NOMO-1 (cell line): Measurements from ENCODE around the gene EIF2S2.

ENCODE experiments used
- DNase-seq, 2 experiments: peaks; one replicate each; lab custom pipeline; 2025; ENCODE audit not compliant: unreplicated experiment in 2 of 2; lab: John Stamatoyannopoulos, UW

The EIF2S2 gene

GRCh38 chr20:34090645-34091044, 21.4 kb downstream of the EIF2S2 start:
- DNase-seq: no peak

GRCh38 chr20:34089655-34090345, 22.2 kb downstream of the EIF2S2 start:
- DNase-seq: no peak

DNA sequence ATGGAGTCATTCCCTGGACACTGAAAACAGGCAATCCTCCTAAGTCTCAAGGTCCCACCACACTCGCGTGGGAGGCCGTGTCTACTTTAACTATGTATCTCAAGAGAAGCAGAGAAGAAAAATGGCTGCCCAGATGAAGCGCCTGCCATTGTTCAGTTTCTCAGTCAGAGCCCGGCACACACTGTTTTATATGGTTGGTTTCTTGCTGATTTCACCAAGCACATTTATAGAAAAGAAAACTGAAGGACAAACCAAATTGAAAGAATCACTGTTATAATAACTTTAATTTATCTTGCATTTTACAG, 22.9 kb downstream of the EIF2S2 start:
- DNase-seq: no peak

- no peak for DNase-seq
Measured at GRCh38 chr20:34088305-34089174, 23.5 kb downstream of the EIF2S2 start.

DNA sequence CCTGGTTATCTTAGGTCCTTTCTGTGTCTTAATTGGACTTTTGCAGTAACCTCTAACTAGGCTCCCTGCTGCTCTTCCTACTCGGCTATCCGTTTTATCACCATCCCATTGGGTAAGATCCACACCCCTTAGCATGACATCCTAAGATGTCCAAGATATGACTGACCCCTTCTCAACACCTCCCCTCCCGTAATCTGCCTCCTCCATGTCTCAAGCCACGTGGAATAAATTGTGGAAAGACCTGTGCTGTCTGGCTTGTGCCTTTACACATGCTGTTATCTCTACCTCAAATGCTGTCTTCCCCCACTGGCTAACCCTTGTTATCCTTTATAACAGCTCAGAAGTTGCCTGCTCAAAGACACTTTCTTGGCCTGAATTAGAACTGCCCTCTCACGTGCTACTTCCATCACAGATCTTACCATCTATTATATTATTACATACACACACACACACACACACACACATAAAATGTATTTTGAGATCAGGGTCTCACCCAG, 26.5 kb downstream of the EIF2S2 start:
- no peak for DNase-seq

- DNase-seq: no peak
Measured at GRCh38 chr20:34084227-34084923, 27.7 kb downstream of the EIF2S2 start.

DNA sequence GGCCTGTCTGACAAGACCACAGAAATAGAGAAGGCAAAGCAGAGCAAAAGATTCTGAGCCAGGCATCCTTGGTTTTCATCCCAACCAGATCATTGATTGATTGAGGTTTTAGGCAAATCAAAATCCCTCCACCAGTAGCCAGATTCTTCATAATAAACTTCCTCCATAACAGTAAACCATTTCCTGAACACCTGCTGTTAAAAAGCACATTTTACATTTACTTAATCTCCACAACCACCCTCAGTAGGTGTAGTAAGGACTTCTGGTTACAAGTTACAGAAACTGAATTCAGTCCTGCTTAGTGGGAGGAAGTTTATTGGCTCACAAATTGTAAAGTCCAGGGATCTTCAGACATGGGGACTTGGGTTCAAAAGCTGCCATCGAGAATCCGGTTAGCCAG, 28.3 kb downstream of the EIF2S2 start:
- DNase-seq: no peak

GRCh38 chr20:34083137-34083536, 28.9 kb downstream of the EIF2S2 start:
- DNase-seq: no peak

- DNase-seq: no peak
Measured at GRCh38 chr20:34082232-34082887, 29.7 kb downstream of the EIF2S2 start.

DNA sequence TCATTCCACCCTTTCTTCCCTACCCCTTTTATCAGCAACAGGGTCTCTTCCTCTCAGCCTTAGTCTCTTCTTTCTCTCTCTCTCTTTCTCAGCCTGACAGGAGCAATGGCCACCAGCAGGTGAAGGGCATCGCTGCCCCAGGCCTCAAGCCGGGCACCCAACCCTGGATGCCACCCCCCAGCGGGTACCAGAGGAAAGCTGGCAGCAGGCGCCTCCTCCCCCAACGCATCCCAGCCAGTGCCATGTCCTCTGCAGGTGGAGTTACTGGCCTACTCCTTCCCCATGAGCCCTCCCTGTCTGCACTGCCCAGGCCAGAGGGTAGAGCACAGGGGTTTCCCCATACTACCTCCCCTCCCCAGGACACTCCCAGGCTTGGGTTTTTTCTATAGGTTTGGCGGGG, 32.2 kb downstream of the EIF2S2 start:
- no peak for DNase-seq

DNA sequence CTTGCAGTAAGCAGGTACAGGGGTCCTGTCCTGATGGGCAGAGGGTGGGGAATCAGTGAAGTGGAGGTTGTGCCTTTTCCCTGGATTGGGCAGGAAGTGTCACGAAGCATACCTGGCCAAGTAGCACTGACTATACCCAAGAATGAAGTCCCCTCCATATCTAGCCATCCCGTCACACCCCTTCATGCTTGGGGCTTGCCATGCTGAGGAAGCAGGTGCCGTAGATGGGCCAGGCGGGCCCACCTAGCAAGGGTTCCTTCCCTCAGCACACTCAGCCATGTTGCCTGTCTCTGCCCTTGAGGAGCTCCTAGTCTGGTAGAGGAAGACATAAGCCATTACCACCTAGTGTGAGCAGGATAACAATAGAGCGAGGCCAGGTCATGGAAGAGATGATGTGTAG, 33.5 kb downstream of the EIF2S2 start:
- no peak for DNase-seq

DNA sequence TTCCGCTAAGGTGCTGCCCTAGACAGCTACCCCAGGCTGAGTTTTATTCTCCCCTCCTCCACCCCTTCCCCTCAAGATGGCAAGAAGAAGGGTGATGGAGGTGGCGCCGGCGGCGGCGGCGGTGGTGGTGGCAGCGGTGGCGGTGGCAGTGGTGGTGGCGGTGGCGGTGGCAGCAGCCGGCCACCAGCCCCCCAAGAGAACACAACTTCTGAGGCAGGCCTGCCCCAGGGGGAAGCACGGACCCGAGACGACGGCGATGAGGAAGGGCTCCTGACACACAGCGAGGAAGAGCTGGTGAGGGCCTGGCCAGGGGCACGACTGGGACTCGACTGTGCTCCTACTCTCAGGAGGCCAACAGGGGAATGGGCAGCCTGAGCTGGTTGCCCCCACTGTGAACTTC, 35.1 kb downstream of the EIF2S2 start:
- no peak for DNase-seq

DNA sequence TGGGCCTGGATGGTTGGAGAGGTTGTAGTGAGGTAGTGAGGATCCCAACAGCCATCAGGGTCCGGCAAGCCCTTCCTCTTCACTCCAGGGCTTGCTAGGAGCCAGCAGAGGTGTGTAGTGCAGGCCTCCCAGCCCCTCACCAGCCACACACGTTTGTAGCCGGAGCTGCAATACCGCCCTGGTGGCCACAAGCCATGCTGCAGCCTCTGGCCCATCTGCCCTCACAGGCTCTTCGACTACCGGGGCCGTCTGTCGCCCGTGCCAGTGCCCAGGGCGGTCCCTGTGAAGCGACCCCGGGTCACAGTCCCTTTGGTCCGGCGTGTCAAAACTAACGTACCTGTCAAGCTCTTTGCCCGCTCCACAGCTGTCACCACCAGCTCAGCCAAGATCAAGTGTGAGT, 36.4 kb downstream of the EIF2S2 start:
- no peak for DNase-seq

DNA sequence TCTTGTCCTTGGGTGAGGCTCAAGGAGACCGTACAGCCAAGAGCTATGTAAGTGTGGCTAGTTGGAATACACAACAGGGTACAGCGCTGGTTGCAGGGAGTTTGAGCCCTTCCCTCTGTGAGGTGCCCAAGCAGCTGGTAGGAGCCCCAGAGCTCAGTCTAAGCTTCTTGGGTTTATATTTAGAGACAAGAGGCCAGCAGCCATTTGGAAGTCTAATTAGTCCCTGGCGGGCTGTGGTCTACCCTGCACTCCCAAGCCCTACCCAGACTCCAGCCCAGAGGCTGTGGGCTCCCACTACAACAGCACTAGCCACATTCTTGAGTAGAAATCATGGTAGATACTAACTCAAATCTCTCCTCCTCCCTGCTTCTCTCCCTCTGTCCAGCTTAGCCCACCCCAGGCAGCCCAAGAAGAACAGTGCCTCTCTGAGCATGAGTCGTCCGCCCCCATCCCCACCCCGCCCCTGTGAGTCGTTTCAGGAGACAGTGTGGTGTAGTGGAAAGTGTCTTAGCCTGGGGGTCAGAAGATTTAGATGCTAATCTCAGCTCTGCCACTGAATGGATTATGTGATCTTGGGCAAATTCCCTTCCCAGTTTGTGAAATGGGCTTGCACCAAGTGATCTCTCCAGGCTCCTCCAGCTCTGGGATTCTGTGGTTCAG, 37.8 kb downstream of the EIF2S2 start:
- no peak for DNase-seq

GRCh38 chr20:34072778-34073177, 39.3 kb downstream of the EIF2S2 start:
- no peak for DNase-seq

DNA sequence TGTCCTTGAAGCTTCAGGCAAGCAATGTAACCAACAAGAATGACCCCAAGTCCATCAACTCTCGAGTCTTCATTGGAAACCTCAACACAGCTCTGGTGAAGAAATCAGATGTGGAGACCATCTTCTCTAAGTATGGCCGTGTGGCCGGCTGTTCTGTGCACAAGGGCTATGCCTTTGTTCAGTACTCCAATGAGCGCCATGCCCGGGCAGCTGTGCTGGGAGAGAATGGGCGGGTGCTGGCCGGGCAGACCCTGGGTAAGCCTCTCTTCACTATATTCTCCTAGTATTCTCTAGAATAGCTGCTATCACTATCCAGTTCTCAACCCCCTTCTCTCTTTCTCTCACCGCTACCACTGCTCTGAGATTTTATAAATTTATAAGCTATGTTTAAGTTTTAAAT, 40.0 kb downstream of the EIF2S2 start:
- DNase-seq: no peak

- DNase-seq: no peak
Measured at GRCh38 chr20:34070859-34071258, 41.2 kb downstream of the EIF2S2 start.

DNA sequence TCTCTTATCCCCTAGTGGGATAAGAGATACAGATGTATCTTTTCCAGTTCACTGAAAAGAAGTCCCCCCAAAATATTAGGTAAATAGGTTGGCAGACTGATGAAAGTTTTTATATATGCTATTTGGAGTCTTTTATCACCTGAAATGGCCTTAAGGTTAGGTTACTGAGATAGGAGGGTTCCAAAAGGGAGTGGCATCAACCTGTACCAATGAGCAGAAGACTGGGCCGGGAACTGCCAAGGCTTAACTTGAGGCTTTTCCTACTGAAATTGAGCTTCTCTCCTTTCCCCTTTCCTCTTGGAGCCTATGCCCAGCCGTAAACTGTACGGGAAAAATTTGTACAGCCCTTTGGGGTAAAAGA, 42.0 kb downstream of the EIF2S2 start:
- DNase-seq: no peak

DNA sequence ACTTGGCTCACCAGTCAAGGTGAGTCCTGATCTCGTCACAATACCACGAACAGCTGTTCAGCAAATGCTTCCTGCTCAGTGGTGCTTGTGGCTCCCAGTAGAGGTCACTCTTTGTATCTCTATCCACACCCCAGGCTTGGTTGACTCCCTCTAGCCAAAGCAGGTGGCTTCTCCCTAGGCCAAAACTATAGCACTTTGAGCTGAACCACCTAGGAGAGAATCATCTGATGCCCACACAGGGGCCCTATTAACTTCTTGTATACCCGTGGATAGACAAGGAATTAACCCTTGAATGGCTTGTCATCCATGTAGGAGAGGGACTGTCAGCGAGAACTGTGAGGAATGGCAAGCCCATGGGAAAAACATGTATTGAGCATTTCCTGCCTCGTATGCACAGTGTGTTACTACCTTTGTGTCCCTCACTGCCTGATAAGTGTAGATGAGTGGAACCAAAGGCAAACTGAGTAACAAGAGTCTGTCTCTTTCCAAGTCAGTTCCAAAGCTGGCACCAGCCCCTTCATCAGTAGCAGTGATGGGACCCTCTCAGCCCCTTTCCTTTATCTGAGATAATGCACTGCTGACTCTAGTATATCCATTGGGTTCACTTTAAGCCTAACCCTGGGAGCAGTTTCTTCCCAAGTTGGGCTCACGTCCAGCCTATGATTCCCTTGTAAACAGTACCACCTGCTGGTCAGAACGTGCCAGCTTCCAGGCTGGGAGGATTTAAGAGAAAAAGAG, 42.5 kb downstream of the EIF2S2 start:
- DNase-seq: peak; percentile 34 to 37

DNA sequence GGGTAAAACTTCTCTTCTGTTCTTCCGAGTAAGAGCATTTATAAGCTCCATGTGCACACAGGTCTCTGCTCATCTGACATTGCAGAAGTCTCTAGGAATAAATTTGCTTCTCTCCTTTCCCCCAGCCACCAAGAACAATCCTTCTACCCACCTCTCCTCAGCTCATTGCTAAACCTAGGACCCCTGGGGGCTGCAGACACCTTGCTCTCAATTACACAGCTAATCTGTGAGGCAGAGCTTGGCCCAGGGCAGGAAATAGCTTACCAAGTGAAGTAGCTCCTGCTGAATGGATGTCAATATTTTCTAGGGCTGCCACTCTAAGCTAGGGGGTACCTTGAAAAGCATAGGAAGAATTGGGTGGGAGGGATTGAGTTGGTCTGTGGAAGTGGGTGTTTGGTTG, 44.0 kb downstream of the EIF2S2 start:
- DNase-seq: no peak
